Smooth muscle cell (in vitro differentiated cells): ENCODE data around the gene ITSN2. TPM values are rescaled to one million over a fixed set of nuclear protein-coding genes. Genes with fewer than 3 reads are reported as not detected.

Experiments used
- DNase-seq: peaks from one replicate; lab custom pipeline; 2025; ENCODE audit not compliant: unreplicated experiment; lab: John Stamatoyannopoulos, UW
- H2AFZ ChIP-seq: fragments of 200-600 bp; sonication (generic); 2 replicates; pipeline ENCODE4 v1.6.0; 2016; ENCODE audit warnings: antibody characterized with exemption, low read depth, mild to moderate bottlenecking
- H3F3A ChIP-seq: fragments of 200-600 bp; sonication (generic); 2 replicates; pipeline ENCODE4 v1.6.0; 2017; ENCODE audit warnings: antibody characterized with exemption, low read depth
- H3K27ac ChIP-seq: fragments of 200-600 bp; sonication (generic); 2 replicates; pipeline ENCODE4 v1.5.1; 2016; ENCODE audit warnings: low read depth, mild to moderate bottlenecking
- H3K27me3 ChIP-seq: fragments of 200-600 bp; sonication (generic); 2 replicates; pipeline ENCODE4 v1.6.1; 2016; ENCODE audit warnings: low read depth, mild to moderate bottlenecking
- H3K36me3 ChIP-seq: fragments of 200-600 bp; sonication (generic); 2 replicates; pipeline ENCODE4 v1.5.1; 2016; ENCODE audit warnings: low read depth
- H3K4me1 ChIP-seq: fragments of 200-600 bp; sonication (generic); 2 replicates; pipeline ENCODE4 v1.5.1; 2016; ENCODE audit warnings: low read depth
- H3K4me2 ChIP-seq: fragments of 200-600 bp; sonication (generic); 2 replicates; pipeline ENCODE4 v1.6.0; 2016; ENCODE audit warnings: mild to moderate bottlenecking
- H3K4me3 ChIP-seq: fragments of 200-600 bp; sonication (generic); 2 replicates; pipeline ENCODE4 v1.5.1; 2016; ENCODE audit warnings: mild to moderate bottlenecking
- H3K79me2 ChIP-seq: fragments of 200-600 bp; sonication (generic); 2 replicates; pipeline ENCODE4 v1.6.0; 2016; ENCODE audit warnings: low read depth, mild to moderate bottlenecking
- H3K9ac ChIP-seq: fragments of 200-600 bp; sonication (generic); 2 replicates; pipeline ENCODE4 v1.6.0; 2016; ENCODE audit warnings: low read depth
- H3K9me3 ChIP-seq: fragments of 200-600 bp; sonication (generic); replicated peaks from 2 replicates; pipeline ENCODE4 v1.5.1; 2016; ENCODE audit warnings: low read depth
- H4K20me1 ChIP-seq: fragments of 200-600 bp; sonication (generic); 2 replicates; pipeline ENCODE4 v1.6.0; 2016; ENCODE audit warnings: low read depth
- CTCF ChIP-seq: fragments of 200-600 bp; sonication (generic); IDR thresholded peaks from 2 replicates; pipeline ENCODE4 v1.5.1; 2017; ENCODE audit warnings: borderline replicate concordance, mild to moderate bottlenecking, antibody characterized with exemption; ENCODE audit not compliant: insufficient read depth, poor library complexity, severe bottlenecking
- WGBS: methylation state at CpG from one replicate; pipeline ENCODE4 v1.1.7; 2016; ENCODE audit warnings: low lambda C conversion rate; 5-methylcytosine and 5-hydroxymethylcytosine counted together
- polyA plus RNA-seq: library from polyadenylated mRNA; unstranded; fragments of >200 nt; fragmentation: Nextera tagmentation; extraction: Ambion mirVana; gene quantifications from 2 replicates; pipeline ENCODE4 v1.2.1, GENCODE V29; 2016
- total RNA-seq: library from RNA; depleted of rRNA; stranded (reverse); fragments of >200 nt; gene quantifications from 2 replicates; pipeline ENCODE4 v1.2.3, GENCODE V29; 2014

Gene ITSN2
- total and polyA plus RNA-seq, 2 experiments from 2014 or later, result 8.5 to 19.6 TPM

- Histone ChIP-seq H3K36me3 (no peaks in the 10 kb centered on the region), H3K4me1 (no peaks in the 10 kb centered on the region), H2AFZ (no peak overlapping the region), H3K27ac (no peak overlapping the region), H3K4me3 (no peak overlapping the region), H3K4me2 (no peak overlapping the region), H4K20me1 (no peaks in the 10 kb centered on the region), H3F3A (no peaks in the 10 kb centered on the region), H3K27me3 (no peaks in the 10 kb centered on the region), H3K9me3 (no peaks in the 10 kb centered on the region), H3K9ac (no peak overlapping the region), H3K79me2 (no peaks in the 10 kb centered on the region)
- DNase-seq, result no peak
- TF ChIP-seq CTCF, result no peak
- 73% methylated on average over 4 of the region's 8 CpGs for WGBS
Measured at GRCh38 chr2:24375349-24376087, 15.2 kb upstream of the ITSN2 start.

- Histone ChIP-seq H3K36me3 (no peaks in the 10 kb centered on the region), H3K4me3 (no peak overlapping the region), H3K4me1 (no peaks in the 10 kb centered on the region), H3F3A (no peaks in the 10 kb centered on the region), H3K27me3 (no peaks in the 10 kb centered on the region), H3K79me2 (no peaks in the 10 kb centered on the region), H2AFZ (no peak overlapping the region), H3K27ac (no peak overlapping the region), H3K9ac (no peak overlapping the region), H3K9me3 (no peaks in the 10 kb centered on the region), H3K4me2 (no peak overlapping the region), H4K20me1 (no peaks in the 10 kb centered on the region)
- no peak for TF ChIP-seq CTCF
- DNase-seq, result no peak
- 60% methylated on average over 3 of the region's 4 CpGs for WGBS
Measured at GRCh38 chr2:24374301-24374700, 14.0 kb upstream of the ITSN2 start.

GRCh38 chr2:24372033-24372432, 11.7 kb upstream of the ITSN2 start:
- H3K27ac ChIP-seq, result no peak overlapping the region
- 84% methylated on average over 7 of the region's 7 CpGs for WGBS

More at GRCh38 chr2:24372033-24372432, 11.7 kb upstream of the ITSN2 start:
- Histone ChIP-seq H3K9me3 (no peaks in the 10 kb centered on the region), H3K4me2 (no peak overlapping the region), H2AFZ (no peak overlapping the region), H3K9ac (no peak overlapping the region), H3K79me2 (no peaks in the 10 kb centered on the region), H3K4me1 (no peaks in the 10 kb centered on the region), H3F3A (no peaks in the 10 kb centered on the region), H4K20me1 (no peaks in the 10 kb centered on the region), H3K36me3 (no peaks in the 10 kb centered on the region), H3K27me3 (no peaks in the 10 kb centered on the region), H3K4me3 (no peak overlapping the region)
- no peak for DNase-seq
- no peak for TF ChIP-seq CTCF
